ENCODE data around the gene SSR2.
A peak's percentile ranks its signal among the peaks of the same experiment; 100 is the strongest.

SSR2 gene

GRCh38 chr1:155976062-155976912 is 44.5 kb downstream of the SSR2 start (continued):
- TF ChIP-seq, protein P1, sequence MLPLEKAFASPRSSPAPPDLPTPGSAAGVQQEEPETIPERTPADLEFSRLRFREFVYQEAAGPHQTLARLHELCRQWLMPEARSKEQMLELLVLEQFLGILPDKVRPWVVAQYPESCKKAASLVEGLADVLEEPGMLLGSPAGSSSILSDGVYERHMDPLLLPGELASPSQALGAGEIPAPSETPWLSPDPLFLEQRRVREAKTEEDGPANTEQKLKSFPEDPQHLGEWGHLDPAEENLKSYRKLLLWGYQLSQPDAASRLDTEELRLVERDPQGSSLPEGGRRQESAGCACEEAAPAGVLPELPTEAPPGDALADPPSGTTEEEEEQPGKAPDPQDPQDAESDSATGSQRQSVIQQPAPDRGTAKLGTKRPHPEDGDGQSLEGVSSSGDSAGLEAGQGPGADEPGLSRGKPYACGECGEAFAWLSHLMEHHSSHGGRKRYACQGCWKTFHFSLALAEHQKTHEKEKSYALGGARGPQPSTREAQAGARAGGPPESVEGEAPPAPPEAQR (tag by site-specific recombination; IDR thresholded peaks at IDR 0.05), result no peak
- TF ChIP-seq KLF1 (tag by site-specific recombination; IDR thresholded peaks at IDR 0.05) (0 out of 2 replicates have a peak, but pooled peaks have one; percentile 42), ZNF654 (tag by site-specific recombination; IDR thresholded peaks at IDR 0.05; ENCODE audit: low read depth) (no peak), ZNF768 (tag by site-specific recombination; IDR thresholded peaks at IDR 0.05) (no peak), ZNF19 (tag by site-specific recombination; IDR thresholded peaks at IDR 0.05; ENCODE audit: low read depth) (no peak), MEIS1 (CRISPR knock-in tag; IDR thresholded peaks at IDR 0.05; ENCODE audit: borderline replicate concordance) (no peak), ZNF585B (tag by site-specific recombination; IDR thresholded peaks at IDR 0.05) (no peak), ZNF626 (tag by site-specific recombination; IDR thresholded peaks at IDR 0.05) (no peak), ZNF514 (tag by site-specific recombination; IDR thresholded peaks at IDR 0.05) (no peak), ZNF837 (tag by site-specific recombination; IDR thresholded peaks at IDR 0.05) (no peak), ZNF146 (tag by site-specific recombination; IDR thresholded peaks at IDR 0.05) (no peak), ZNF548 (tag by site-specific recombination; IDR thresholded peaks at IDR 0.05) (no peak), ZBTB48 (tag by site-specific recombination; IDR thresholded peaks at IDR 0.05) (no peak), REPIN1 (tag by site-specific recombination; IDR thresholded peaks at IDR 0.05; ENCODE audit: low read depth) (no peak), ZNF623 (tag by site-specific recombination; IDR thresholded peaks at IDR 0.05) (no peak), KLF7 (tag by site-specific recombination; IDR thresholded peaks at IDR 0.05; ENCODE audit: borderline replicate concordance) (0 out of 2 replicates have a peak, but pooled peaks have one; percentile 57), ZNF416 (tag by site-specific recombination; IDR thresholded peaks at IDR 0.05) (no peak), ZNF248 (tag by site-specific recombination; IDR thresholded peaks at IDR 0.05) (no peak), ZNF138 (tag by site-specific recombination; IDR thresholded peaks at IDR 0.05; ENCODE audit: borderline replicate concordance) (no peak), MZF1 (tag by site-specific recombination; IDR thresholded peaks at IDR 0.05; ENCODE audit: borderline replicate concordance) (no peak; the same call in 1 of the 2 replicates), ZNF624 (tag by site-specific recombination; IDR thresholded peaks at IDR 0.05) (no peak), ZNF571 (tag by site-specific recombination; IDR thresholded peaks at IDR 0.05) (no peak), GLI2 (tag by site-specific recombination; IDR thresholded peaks at IDR 0.05; ENCODE audit: borderline replicate concordance, low read depth) (no peak), KLF9 (tag by site-specific recombination; IDR thresholded peaks at IDR 0.05; ENCODE audit: low read depth) (no peak; the same call in 1 of the 2 replicates), PRDM1 (tag by site-specific recombination; IDR thresholded peaks at IDR 0.05) (no peak), ZNF350 (tag by site-specific recombination; IDR thresholded peaks at IDR 0.05) (no peak), ZNF221 (tag by site-specific recombination; IDR thresholded peaks at IDR 0.05; ENCODE audit: borderline replicate concordance) (no peak), ZNF169 (tag by site-specific recombination; IDR thresholded peaks at IDR 0.05) (no peak), ZNF133 (tag by site-specific recombination; IDR thresholded peaks at IDR 0.05) (no peak), SETDB1 (IDR thresholded peaks at IDR 0.05; ENCODE audit: insufficient read length, low read length) (no peak)
- TF ChIP-seq, protein P2, sequence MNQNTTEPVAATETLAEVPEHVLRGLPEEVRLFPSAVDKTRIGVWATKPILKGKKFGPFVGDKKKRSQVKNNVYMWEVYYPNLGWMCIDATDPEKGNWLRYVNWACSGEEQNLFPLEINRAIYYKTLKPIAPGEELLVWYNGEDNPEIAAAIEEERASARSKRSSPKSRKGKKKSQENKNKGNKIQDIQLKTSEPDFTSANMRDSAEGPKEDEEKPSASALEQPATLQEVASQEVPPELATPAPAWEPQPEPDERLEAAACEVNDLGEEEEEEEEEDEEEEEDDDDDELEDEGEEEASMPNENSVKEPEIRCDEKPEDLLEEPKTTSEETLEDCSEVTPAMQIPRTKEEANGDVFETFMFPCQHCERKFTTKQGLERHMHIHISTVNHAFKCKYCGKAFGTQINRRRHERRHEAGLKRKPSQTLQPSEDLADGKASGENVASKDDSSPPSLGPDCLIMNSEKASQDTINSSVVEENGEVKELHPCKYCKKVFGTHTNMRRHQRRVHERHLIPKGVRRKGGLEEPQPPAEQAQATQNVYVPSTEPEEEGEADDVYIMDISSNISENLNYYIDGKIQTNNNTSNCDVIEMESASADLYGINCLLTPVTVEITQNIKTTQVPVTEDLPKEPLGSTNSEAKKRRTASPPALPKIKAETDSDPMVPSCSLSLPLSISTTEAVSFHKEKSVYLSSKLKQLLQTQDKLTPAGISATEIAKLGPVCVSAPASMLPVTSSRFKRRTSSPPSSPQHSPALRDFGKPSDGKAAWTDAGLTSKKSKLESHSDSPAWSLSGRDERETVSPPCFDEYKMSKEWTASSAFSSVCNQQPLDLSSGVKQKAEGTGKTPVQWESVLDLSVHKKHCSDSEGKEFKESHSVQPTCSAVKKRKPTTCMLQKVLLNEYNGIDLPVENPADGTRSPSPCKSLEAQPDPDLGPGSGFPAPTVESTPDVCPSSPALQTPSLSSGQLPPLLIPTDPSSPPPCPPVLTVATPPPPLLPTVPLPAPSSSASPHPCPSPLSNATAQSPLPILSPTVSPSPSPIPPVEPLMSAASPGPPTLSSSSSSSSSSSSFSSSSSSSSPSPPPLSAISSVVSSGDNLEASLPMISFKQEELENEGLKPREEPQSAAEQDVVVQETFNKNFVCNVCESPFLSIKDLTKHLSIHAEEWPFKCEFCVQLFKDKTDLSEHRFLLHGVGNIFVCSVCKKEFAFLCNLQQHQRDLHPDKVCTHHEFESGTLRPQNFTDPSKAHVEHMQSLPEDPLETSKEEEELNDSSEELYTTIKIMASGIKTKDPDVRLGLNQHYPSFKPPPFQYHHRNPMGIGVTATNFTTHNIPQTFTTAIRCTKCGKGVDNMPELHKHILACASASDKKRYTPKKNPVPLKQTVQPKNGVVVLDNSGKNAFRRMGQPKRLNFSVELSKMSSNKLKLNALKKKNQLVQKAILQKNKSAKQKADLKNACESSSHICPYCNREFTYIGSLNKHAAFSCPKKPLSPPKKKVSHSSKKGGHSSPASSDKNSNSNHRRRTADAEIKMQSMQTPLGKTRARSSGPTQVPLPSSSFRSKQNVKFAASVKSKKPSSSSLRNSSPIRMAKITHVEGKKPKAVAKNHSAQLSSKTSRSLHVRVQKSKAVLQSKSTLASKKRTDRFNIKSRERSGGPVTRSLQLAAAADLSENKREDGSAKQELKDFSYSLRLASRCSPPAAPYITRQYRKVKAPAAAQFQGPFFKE (tag by site-specific recombination; IDR thresholded peaks at IDR 0.05; ENCODE audit: borderline replicate concordance), result no peak
- TF ChIP-seq, protein P3, sequence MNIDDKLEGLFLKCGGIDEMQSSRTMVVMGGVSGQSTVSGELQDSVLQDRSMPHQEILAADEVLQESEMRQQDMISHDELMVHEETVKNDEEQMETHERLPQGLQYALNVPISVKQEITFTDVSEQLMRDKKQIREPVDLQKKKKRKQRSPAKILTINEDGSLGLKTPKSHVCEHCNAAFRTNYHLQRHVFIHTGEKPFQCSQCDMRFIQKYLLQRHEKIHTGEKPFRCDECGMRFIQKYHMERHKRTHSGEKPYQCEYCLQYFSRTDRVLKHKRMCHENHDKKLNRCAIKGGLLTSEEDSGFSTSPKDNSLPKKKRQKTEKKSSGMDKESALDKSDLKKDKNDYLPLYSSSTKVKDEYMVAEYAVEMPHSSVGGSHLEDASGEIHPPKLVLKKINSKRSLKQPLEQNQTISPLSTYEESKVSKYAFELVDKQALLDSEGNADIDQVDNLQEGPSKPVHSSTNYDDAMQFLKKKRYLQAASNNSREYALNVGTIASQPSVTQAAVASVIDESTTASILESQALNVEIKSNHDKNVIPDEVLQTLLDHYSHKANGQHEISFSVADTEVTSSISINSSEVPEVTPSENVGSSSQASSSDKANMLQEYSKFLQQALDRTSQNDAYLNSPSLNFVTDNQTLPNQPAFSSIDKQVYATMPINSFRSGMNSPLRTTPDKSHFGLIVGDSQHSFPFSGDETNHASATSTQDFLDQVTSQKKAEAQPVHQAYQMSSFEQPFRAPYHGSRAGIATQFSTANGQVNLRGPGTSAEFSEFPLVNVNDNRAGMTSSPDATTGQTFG (tag by site-specific recombination; IDR thresholded peaks at IDR 0.05; ENCODE audit: borderline replicate concordance), result no peak

Measured in HEK293 (cell line).